RCC 7860 (cell line): Measurements from ENCODE around the gene WWOX.

Experiments used
- DNase-seq: peaks from one replicate; pipeline ENCODE4 v3.0.0-alpha.2; 2015; ENCODE audit warnings: low spot score
- FAIRE-seq: peaks from 2 replicates; lab custom pipeline; 2012; peaks lifted over from hg19 to GRCh38; lab: Jason Lieb, UNC

WWOX gene

DNA sequence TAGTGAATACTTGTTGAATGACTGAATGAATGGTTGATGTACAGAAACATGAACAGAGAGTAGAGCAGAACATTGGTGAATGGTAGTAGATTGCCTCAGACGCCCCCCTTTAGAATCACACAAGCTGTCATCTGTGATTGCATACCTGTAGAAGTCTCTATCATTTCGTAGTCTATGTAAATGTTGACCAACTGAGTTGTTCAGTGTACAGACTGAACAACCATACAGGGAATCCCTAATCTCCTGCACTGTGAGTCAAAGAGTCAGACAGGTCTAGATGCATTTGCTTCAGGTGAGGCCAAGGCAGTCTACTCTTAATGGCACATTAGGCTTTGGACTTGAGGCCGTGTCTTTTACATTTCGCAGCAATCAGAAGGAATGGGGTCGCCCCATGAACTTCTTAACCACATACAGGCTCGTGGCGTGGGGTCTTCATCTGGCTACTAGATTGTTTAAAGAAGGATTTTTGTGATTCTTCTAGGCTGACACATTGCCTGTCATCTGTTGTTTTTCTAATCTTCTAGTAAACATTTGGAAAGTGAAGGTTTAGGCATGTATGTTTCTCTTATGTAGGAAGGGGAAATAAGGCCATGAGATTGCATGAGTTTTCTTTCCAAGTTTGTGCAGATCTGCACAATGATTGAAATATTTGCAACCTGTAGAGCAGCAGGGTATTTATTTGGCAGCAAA, 157.4 kb downstream of the WWOX start:
- DNase-seq, result no peak
- no peak for FAIRE-seq

DNA sequence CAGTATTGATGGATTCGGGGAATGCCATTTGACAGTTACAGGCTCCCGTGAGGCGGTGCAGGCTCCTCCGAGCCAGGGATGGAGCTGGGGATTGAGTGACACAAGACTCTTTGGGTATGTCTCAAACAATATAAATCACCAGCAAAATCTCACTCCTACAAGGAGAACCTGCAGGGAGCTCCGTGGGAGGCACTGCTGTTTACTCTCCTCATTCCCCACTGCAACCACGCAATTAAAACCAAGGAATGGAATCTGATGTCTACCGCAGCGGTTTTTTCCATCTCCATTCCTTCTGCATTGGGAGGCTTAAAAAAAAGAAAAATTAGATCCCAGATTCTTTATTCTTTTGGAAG, 157.9 kb downstream of the WWOX start:
- DNase-seq, result no peak
- no peak for FAIRE-seq

DNA sequence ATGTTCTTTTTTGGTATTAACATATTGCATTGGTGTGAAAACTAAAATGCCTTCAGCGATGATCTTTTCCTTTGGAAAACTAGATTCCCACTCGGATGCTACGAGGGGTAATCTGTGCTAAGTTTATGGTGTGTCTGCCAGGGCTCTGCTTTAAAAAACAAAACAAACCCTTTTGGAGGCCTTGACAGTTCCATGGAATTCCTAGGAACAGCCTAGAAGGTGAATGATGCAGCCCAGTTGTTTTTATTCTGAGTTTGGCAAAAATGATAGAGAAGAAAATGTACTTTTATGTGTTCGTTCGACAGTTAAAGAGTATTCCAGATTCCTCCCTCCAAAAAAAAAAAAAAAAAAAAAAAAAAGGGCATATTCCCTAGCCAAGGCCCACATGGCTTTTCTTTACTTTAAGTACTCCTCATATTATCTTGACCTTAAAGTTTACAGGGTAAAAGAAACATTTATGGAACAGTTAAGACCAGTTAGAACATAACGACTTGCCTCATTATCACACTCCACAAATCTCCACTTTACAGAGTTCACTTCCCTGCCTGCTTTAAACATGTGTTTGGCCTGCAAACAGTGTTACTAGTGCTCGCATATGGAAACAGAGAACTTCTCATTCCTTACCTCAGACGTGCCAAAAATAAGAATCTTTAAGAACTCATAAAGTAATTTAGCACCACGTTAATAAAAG, 159.1 kb downstream of the WWOX start:
- FAIRE-seq, result no peak
- no peak for DNase-seq

DNA sequence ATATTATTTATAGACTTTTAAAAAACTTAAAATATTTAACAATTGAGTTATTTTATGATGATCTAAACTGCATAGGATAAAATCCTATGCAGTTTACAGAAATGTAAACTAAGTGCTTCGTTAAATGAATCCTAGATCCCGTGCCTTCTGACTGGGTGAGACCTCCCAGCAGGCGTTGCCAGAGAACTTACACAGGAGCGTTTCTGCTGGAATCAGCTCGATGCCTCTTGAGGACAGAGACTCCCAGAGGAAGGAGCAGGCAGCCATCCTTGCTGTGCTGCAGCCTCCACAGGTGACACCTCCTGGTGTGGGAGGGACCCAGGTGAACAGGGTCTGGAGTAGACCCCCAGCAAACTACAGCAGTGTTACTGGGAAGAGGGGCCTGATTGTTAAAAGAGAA, 160.4 kb downstream of the WWOX start:
- DNase-seq (no peak), FAIRE-seq (no peak)

DNA sequence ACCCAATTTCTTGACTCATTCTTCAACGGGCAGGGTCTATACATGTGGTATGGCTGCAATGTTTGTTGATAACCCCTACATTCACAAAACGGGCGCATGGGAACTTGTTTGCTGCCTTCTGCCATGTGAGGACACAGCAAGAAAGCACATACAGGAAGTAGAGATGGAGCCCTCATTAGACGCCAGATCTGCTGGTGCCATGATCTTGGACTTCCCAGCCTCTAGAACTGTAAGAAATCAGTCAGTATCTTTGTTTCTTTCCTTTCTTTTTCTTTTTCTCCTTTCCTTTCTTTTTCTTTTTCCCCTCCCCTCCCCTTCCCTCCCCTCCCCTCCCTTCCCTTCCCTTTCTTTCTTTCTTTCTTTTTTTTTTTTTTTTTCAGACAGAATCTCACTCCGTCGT, 165.2 kb downstream of the WWOX start:
- DNase-seq, result no peak
- FAIRE-seq, result no peak

DNA sequence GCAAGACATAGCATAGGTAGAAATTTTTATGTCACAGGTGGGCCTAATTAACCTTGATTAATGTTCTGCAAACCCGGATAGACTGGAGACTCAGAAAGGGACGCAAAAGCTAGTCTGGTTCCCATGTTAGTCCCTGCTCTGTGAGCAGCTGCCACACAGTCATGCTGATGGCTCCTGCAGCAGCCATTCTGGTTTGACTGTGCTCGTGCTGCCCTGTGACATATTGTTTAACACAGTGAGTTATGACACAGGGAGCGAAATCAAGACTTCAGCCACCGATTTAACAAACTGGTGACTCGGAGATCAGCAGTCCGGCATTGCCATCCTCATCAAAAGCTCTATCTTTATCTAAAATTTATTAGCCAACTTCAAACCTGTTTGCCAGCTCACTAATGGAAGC, 169.8 kb downstream of the WWOX start:
- DNase-seq (no peak), FAIRE-seq (no peak)

DNA sequence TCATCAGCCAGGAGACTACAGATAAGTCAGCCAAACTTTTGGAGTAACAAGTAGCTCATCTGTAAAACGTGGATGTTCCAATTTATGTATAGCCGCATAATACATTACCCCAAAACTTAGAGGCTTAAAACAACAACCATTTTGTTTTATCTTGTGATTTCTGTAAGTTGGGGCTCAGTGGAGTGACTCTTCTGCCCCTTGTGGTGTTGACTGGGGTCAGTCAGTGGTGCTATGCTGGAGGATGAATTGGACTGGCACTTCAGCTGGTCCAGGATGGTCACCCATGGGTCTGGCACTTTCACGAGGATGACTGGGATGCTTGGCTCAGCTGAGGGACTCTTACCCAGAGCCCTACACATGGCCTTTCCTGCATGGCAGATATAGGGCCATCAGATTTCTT, 172.5 kb downstream of the WWOX start:
- DNase-seq (no peak), FAIRE-seq (no peak)

DNA sequence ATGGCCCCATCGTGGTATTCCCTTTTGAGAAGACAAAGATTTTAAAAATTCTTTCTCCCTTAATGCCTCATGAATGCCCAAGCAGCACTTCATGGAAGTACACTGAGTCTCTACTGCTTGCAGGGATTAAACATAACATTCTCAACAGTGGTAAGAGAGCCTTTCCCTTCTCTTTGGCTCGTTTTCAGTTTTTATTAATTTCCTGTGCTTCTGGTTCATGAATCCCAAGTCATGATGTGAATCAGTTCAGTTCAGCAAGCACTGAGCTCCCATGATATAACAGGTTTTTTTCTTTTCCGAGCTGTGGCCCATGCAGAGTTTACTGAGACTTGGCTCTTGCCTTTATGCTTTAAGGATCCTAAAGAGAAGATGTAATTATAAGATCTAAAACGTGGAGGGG, 175.3 kb downstream of the WWOX start:
- DNase-seq (no peak), FAIRE-seq (no peak)

DNA sequence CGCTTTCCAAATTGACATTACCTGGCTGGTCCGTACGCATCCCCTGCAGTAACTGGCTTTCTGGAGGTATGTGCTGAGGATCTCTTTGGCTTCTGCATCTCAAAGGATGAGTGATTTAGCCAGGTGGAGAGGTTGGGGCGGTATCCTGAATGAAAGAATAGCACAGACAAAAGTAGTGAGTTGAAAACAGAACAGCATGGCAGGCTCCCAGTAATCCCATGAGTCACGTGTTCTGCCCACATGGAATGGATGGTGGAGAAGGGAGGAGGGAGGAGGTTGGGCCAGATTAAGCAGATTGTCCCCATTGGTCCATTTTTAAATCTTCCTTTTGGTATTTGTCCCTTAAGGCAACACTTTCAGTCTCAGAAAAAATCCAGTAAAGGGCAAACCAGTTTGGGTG, 176.0 kb downstream of the WWOX start:
- FAIRE-seq (no peak), DNase-seq (no peak)

DNA sequence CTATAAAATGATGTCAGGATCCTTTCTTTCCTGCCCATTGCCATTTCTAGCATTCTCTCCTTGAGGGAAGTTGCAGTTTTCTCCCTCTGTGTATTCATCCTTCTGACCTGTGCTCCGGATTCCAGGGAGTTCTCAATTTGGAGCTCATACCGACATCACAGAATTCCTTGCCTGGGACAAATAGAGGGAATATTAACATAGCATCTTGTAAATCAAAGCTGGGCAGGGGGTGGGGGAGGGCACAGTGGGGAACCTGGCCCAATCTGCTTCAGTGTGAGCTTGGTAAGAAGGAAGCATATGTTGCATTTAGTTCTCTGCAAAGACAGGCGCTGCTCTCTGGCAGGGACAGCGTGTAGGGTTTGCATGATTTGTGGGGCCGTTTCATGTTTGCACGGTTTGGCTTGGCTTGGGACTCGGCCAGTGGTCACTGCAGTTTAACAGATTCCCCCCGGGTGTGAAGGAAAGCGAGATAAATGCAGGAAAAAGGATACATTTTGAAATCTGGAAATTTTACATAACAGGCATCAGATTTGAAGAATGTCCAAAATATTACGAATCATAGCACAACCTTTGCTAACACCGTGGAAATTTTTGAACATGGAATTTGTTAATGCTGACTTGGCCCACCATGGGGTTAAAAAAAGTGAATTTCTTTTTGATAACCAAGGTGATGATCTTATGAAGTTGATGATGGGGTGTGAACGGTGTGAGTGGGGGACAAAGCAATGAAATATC, 178.0 kb downstream of the WWOX start:
- DNase-seq, result no peak
- no peak for FAIRE-seq

DNA sequence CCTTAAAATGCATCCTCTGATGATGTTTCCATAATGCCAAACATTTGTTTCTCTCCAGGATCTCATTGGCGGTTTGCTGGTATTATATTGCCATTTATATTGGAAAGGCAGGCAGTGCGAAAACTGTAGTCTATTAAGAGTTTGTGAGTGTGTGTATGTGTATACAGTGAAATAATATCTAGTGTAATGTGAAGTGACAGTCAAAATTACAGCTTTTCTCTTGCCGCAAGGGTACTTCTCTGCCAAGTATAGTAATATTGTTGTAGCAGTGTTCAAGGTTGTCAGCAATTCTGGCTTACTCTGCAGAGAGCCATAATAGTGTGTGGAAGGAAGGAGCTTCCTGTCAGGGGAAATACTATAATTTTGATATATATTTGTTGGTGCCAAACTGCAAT, 178.6 kb downstream of the WWOX start:
- FAIRE-seq (no peak), DNase-seq (no peak)

DNA sequence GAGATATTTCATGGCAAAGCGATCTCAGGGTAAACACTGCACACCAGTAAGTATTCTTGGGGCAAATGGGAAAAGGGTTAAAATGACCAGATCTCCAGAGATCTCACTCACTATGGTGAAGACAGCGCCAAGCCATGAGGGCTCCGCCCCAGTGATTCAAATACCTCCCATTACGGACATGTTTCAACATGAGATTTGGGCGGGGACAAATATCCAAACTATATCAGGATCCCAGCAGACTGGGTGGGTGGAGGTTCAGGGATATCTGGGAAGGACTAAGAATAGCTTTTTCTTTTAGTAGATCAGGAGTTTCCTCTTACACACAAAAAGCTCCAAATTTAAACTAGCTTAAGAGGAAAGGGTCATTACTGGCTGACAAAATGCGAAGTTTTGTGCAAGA, 181.7 kb downstream of the WWOX start:
- no peak for FAIRE-seq

DNA sequence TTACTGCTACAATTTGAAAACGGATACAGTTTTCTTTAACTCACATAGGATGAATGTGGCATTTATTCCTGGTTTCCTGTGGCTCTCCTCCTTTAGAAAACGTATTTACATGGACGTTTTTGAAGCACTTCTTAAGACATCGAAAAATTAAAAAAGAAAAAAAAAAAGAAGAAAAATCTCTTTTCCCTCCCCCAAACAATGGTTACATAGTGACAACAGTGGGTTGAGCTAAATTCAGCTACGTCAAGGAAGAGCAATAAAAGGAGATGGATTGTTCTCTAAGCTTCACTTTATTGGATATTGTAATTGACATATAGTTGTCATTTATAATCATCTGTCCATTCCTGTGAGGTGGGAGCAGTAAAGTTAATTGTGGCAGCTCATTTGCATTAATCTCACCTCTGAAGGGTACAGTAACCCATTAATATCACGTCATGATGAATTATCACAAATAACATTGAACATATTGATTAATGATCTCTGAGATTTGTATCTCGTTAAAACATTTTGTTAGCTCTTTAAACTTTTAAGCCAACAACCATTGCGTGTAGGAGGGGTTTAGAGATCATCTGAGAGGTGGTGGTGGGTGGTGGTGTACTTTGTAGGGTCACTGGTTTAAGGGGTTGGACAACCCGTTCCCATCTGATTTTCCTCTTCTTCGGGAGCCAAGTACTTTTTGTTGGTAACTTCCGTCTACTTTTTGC, 184.2 kb downstream of the WWOX start:
- FAIRE-seq (no peak), DNase-seq (no peak)

More for the DNA sequence above, 181.7 kb downstream of the WWOX start:
- no peak for DNase-seq

DNA sequence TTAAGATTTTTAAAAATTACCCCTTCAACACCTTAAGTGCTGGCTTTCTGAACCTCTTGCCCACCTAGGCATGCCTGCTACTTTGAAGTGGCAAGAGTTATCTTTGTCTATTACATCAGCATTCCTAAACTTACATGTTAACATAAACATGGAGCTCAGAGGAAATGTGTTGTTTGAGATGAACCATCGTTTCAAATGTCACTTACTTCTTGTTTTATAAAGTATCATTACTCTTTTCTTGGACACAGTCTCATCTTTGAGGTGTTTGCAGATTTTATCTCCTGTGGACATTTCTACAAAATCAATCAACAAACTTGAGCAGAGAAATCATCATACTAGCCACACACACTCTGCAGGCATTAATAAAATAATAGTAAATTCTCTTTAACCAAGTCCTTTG, 184.9 kb downstream of the WWOX start:
- no peak for DNase-seq
- FAIRE-seq, result no peak

DNA sequence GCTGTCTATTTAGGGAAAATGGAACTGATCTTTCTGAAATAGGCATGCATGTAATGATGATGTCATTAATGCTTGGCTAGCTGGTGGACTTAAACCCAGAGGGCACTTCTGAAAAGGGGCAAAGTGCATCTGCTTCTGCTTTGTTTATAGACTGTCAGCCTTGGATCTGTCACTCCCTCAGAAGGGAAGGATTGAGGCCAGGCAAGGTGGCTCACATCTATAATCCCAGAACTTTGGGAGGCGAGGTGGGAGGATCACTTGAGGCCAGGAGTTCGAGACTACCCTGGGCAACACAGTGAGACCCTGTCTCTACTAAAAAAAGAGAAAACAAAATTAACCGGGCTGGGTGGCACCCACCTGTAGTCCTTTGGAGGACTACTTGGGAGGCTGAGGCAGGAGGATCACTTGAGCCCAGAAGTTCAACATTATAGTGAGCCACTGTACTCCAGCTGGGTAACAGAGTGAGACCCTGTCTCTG, 185.5 kb downstream of the WWOX start:
- DNase-seq (no peak), FAIRE-seq (no peak)

DNA sequence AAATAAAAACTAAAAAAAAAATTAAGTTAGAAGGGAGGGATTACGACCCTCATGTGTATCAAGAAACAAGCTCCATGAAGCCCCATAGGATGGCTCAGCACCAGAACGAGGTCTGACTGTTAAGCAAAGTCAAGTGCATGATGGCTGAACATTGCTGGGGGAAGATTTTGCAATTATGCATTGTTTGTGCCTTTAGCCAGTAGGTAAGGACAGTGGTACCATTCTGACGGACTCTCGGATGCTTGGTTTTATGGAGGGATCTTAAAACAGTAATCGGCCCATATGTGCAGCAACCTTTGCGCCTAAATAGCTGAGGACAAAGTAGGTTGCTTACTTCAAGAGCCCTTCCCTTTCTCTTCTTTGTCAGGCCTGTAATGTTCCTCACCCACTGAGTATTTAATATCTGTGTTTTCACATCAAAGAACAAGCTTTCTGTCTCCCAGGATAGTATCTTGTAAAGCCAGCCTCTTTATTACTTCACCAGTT, 186.0 kb downstream of the WWOX start:
- DNase-seq (no peak), FAIRE-seq (no peak)

DNA sequence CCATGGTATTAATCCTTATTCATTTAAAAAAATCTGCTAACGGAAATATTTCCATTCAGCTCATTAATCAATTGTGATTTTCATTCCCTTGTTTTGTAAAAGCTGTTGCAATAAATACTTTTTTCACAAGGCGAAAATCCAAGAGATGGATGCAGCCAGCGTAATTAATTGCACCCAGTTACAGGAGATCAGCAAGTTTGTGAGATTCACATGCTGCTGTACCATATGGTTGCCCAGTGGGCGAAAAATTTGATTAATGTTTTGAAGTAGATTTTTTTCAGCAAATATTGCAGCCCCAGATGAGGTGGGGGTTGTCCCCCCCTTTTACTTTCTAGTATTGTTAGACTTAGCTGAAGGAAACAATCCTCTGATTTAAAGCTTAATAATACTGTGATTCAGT, 186.6 kb downstream of the WWOX start:
- FAIRE-seq (no peak), DNase-seq (no peak)

DNA sequence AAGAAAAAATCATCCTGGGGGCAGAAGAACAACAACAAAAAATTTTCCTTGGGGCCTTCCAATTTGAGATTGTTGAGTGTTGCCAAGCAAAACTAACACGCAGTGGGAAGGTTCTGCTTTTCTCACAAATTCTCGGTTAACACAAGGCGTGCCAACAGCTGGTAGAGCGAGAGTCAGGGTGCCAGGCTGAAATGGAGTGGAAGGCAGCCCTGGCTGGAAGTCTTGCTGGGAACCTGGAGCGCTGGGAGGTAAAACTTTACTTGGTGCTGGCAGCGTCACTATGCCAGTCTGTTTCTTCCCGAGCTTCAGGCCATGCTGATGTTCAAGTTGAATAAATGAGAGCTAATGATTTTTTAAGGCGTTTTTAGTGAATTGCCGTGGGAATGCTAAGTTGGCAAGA, 189.4 kb downstream of the WWOX start:
- no peak for DNase-seq

DNA sequence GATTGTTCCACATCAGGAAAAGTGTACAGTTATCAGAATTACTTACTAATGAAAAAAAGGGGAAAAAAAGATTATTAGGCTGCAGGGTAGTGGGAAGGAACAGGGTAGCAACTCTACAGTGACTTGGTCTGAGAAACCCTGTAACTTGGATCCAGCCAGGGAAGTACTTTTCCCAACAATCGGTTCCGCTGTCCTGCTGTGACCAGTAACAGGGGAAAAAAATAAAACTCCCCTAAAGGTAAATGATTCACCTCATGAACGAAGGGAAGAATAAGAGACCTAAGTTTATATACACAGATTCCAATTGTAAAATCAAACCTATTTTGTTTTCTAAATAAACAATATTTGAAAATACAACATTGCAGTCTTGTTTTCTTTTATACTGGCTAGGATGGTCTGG, 189.9 kb downstream of the WWOX start:
- no peak for DNase-seq
- FAIRE-seq, result no peak

More for the DNA sequence above, 189.4 kb downstream of the WWOX start:
- no peak for FAIRE-seq

DNA sequence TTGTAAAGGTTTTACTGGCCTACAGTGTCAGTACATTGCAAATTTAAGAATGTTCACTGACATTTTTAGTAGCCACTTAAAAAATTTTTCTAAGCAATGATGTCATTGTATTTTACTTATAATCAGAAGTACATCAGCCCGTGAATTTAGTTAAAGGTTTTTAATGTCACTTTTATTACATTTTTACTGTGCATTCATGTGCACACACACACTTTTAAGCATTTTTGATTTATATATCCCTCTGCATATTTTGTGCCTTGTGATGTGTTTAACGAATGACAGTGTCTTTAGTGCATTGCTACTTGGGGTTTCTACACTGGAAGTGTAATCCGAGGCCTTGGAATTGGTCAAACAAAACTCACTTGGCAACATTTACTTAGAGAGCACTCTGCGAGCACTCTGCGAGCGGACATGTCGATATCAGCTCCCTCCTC, 190.4 kb downstream of the WWOX start:
- DNase-seq (no peak), FAIRE-seq (no peak)

DNA sequence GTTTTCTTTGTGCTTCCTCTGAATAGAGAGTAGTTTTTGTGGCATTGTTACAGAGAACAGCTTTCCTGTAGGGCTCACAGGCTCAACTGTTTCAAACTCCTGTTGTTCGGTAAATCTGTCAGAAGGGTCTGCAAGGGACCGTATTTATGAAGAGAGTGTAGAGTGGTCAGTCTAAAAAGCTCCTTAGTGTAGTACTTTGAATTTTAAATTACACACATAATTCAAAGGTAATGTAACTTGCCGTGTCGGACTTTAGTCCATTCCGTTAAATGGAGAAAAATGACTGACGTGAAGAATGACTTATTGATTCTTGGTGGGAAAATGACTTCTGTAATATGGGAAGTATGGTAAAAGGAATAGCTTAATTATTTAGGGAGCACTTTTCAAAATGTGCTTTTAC, 190.9 kb downstream of the WWOX start:
- DNase-seq, result no peak

More for the DNA sequence above, 190.9 kb downstream of the WWOX start:
- no peak for FAIRE-seq
